ENCODE measurements around the gene SCN5A.

The SCN5A gene

GRCh38 chr3:38556640-38557358, 92.7 kb downstream of the SCN5A start:
- no peak for DNase-seq

GRCh38 chr3:38555926-38556325, 93.6 kb downstream of the SCN5A start:
- no peak for DNase-seq

- DNase-seq = no peak
Observed at GRCh38 chr3:38555149-38555840, 94.2 kb downstream of the SCN5A start.

DNA sequence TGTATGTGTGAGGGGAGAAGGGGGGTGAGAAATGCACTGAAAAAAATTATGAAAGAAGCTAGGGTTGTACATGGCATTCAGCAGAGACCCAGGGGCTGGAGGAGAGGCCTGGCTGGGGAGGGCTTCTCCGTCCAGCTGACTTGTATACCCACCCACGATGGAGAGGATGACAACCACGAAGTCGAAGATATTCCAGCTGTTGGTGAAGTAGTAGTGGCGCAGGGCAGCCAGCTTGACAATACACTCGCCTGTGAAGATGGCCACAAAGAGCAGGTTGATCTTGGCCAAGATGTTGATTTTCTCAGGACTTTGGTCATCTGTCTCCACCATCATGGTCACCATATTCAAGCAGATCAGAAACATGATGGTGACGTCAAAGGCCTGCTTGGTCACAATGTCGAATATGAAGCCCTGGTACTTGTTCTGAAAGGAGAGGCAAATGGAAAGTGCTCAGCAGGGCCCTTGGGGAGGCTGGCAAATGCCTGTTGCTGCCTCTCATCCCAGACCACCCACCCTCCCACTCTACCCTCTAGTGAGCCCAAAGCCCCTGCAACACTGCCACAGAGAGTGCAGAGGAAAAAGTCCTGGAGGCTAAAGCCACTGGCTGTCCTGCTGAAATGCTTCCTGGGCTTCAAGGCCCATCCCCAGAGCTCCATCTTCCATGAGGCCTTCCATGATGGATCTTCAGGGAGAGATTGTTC, 95.2 kb downstream of the SCN5A start:
- no peak for DNase-seq

DNA sequence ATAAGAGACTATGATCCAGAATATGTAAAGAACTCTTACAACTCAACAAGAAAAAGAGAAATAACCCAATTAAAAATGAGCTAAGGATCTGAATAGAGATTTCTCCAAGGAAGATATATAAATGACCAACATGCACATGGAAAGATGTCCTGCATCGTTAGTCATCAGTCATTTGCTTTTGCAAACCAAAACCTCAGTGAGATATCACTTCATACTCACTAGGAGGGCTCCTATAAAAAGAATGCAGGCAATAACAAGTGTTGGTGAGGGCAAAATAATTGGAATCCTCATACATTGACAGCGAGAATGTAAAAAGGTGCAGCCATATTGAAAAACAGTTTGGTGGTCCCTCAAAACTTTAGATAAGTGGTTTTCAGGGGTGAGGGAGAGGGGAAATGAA, 96.4 kb downstream of the SCN5A start:
- no peak for DNase-seq

- no peak for DNase-seq
Observed at GRCh38 chr3:38552364-38552763, 97.1 kb downstream of the SCN5A start.

DNA sequence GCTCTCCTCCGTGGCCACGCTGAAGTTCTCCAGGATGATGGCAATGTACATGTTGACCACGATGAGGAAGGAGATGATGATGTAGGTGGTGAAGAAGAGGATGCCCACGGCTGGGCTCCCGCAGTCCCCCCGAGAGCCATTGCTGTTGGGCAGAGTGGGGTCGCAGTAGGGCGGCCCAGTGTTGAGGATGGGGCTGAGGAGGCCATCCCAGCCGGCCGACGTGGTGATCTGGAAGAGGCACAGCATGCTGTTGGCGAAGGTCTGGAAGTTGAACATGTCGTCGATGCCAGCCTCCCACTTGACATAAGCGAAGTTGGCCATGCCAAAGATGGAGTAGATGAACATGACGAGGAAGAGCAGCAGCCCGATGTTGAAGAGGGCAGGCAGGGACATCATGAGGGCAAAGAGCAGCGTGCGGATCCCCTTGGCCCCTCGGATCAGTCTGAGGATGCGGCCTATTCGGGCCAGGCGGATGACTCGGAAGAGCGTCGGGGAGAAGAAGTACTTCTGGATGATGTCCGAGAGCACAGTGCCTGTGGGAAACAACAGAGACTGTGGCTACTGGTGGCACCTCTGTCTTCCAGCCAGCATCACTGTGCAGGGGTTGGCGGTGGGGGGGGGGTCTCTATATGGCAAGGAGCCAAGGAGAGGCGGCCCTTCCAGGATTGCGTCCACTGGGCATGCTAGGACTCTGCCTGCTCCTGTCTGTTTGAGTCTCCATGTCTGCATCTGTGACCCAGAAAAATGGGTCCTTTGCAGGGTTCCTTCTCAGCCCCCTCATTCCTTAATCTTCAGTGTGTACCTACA, 98.3 kb downstream of the SCN5A start:
- DNase-seq = no peak

GRCh38 chr3:38549957-38550840, 99.3 kb downstream of the SCN5A start:
- DNase-seq = no peak

DNA sequence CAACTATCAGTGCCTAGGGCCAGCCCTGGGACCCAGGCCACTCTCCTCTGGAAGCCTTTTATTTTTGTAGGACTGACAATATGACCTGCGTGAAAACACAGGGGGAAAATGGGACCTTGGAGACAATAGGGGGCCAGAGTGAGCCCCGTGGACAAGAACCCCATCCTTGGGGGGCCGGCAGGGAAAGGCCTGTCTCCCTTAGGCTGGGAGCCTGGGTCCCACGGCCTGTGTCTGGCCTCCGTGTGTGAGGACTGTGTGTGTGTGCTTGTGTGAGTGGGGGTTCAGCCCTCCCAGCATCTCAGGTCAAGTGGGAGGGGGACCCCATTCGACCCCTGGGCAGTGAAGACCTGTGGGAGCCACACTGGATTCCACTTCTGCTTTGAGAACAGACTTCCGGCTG, 100.0 kb downstream of the SCN5A start:
- no peak for DNase-seq

DNA sequence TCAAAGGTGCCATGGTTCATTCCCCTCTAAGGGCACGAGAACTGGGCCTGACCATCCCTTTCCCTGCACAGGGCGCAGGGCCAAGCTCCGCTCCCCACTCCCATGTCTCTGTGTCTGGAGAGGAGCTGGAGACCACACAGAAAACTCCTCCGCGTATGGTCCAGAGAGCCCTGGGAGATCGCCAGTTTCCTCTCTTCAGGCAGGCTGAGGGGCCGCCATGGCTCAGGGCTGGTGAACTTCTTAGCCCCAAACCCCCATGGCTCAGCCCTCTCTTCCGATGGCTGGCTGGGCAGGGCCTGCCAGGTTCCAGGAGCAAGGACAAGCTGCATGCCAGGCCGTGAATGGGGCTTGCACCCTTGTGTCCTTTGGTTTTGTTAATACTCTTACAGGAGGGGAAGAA, 100.4 kb downstream of the SCN5A start:
- no peak for DNase-seq

- no peak for DNase-seq
Observed at GRCh38 chr3:38548154-38548931, 101.1 kb downstream of the SCN5A start.

GRCh38 chr3:38545983-38546382, 103.5 kb downstream of the SCN5A start:
- DNase-seq = no peak

DNA sequence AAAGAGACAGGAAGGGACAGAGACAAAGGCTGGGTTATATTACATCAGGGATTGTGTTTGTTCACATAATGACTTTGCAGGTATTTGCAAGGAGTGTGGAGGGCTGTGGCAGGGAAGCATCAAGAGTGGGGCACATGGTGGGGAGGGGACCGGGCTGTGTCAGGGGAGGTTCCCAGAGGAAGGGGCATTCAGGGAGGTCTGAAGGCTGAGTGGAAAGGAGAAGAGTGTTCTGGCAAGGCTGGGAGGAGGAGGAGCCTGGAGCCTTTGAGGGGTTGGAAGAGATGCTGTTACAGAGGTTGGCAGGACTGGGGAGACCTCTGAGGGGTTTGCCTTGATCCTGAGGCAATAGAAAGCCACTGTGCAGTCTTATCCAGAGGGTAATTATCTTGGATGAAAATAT, 103.9 kb downstream of the SCN5A start:
- DNase-seq = no peak

- DNase-seq = no peak
Observed at GRCh38 chr3:38544926-38545325, 104.6 kb downstream of the SCN5A start.

DNA sequence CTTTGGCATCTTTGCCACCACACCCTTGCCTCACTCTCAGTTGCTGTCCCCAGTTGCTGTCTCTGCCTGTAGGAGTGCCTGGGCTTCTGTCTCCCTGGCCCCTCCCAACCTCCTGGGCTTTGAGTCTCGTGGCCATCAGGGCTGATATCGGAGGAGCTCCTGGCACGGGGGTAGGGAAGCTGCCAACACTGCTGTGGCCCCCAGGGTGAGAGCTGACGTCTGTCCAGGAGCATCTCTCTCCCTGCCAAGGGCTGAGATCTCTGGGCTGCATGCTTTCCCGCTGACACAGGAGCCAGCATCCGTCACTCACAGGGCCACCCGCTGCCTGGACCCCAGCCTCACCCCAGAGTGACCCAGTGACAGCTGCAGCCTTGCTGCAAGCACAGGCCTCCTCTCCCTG, 105.9 kb downstream of the SCN5A start:
- no peak for DNase-seq

DNA sequence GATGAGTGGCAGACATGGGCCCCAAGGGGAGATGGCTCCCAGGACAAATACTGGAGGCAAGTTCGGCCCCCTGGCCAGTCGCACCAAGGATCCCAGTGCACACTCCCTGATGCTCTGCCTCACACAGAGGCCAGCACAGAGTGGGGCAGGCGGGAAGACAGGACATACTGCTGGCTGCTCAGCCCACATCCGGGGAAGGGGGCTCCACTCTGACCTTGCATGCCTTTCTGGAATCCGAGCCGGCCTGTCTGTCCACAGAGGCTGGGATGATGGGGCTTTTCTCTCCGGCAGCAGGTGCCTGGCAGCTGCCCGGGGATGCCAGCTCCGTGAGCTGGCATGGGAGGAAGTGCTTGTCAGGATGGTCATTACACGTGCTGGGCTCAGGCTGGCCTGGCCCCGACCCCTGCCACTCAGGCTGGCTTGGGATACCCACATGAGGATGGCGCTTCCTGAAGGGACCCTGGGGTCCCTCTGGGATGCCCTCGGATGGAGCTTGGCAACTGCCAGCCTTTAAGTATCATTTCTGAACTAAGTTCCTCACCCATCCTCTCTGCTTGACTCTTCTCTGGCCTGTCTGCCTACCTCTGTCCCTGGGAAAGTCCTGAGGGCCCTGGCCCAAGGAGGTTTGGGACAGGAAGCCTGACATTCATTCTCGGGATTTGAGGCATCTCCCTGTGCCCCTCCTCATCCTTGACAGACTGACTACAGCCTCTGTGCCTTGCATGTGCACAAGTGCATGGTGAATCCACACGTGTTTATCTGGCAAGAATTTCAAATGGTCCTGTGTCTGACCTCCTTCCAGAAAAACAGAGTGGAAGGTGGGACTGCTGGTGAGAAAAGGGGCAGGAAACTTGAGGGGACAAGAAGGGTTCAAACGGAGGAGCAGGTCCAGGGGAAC, 106.8 kb downstream of the SCN5A start:
- no peak for DNase-seq

DNA sequence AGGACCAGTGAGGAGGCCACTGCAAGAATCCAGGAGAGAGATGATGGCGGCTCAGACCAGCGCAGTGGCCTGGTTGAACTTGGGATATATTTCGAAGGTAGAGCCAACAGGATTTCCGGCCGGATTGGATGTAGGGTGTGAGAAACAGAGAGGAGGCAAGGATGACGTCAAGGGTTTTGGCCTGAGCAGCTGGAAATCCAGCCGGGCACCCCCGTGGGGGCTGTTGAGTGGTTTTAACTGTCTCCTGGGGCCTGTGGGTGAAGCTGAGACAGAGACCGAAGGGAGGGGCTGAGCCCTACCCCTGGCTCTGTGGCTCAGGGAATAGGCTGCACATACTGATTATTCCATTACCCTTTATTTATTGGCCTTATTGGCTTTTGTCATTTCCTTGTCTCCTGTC, 107.7 kb downstream of the SCN5A start:
- DNase-seq = no peak

GRCh38 chr3:38538773-38539353, 110.6 kb downstream of the SCN5A start:
- DNase-seq = no peak

GRCh38 chr3:38536671-38537070, 112.8 kb downstream of the SCN5A start:
- DNase-seq = no peak

- DNase-seq = no peak
Observed at GRCh38 chr3:38534604-38535003, 114.9 kb downstream of the SCN5A start.

Data from T-helper 9 cell (primary cell).